Colonic mucosa (tissue), 4 donors: ENCODE results near the gene PIM3. TPM values are rescaled to one million over a fixed set of nuclear protein-coding genes. Genes with fewer than 3 reads are reported as not detected.
A peak's percentile ranks its signal among the peaks of the same experiment; 100 is the strongest.

Source experiments
- DNase-seq: peaks from one replicate; pipeline ENCODE4 v3.0.0-alpha.2; 2020
- H3K27ac ChIP-seq: fragments of 200-600 bp; one replicate; pipeline ENCODE4 v1.8.0; 2021
- H3K27me3 ChIP-seq: fragments of 200-600 bp; one replicate; pipeline ENCODE4 v1.8.0; 2021
- H3K36me3 ChIP-seq: fragments of 200-600 bp; one replicate; pipeline ENCODE4 v1.8.0; 2021
- H3K4me1 ChIP-seq: fragments of 200-600 bp; one replicate; pipeline ENCODE4 v1.8.0; 2021; ENCODE audit warnings: mild to moderate bottlenecking
- H3K4me3 ChIP-seq: fragments of 200-600 bp; one replicate; pipeline ENCODE4 v1.8.0; 2021
- H3K9ac ChIP-seq, 2 donors: one replicate each; pipeline ENCODE4 v1.7.0; 2013; ENCODE audit warnings: control low read depth in 2 of 2, low read depth in 2 of 2, low read length in 2 of 2
- H3K9me3 ChIP-seq: fragments of 200-600 bp; one replicate; pipeline ENCODE4 v1.8.0; 2021
- intact Hi-C: fragments of 100-400 bp; cut with DNase I; formaldehyde crosslinking; loops from one replicate; pipeline ENCODE4 v1.14.1; 2022
- total RNA-seq, 2 donors: library from RNA; stranded (reverse); fragmentation: NEBNext Ultra II Directional in 1 of 2; extraction: Animal tissue kit (Norgen Biotek cat#: 25700) in 1 of 2; gene quantifications; one replicate each; pipeline ENCODE4 v1.2.1, GENCODE V29; 2021
- TF ChIP-seq, protein P1 (sequence below): fragments of 200-600 bp; IDR thresholded peaks from one replicate; pipeline ENCODE4 v1.8.0; 2022; ENCODE audit warnings: antibody characterized with exemption, mild to moderate bottlenecking
- donor health status: healthy.
- donor health status: DM: no; HTN: no; CAD: no.
- donor health status: DM: no; HTN: no; CAD: no.

Gene PIM3
- total RNA-seq, 2 donors from 2014 or later: 65.6 to 74.4 TPM

DNA sequence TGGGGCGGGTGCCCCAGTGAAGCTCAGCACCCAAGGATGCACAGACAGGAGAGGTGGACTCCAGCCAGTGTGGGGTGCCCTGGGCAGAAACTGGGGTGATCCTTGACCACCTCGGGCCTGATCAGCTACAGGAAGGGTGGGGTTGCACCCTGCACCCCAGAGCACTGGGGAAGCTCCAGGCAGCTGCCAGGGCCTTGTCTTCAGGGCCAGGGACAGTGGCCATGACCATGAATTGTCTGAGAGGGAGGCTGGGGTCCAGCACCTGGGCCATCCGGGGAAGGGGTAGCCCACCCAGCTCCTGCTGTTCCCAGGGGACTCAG lies 34.4 kb downstream of the PIM3 start:
- H3K9ac ChIP-seq: no peak overlapping the region
- H3K36me3 ChIP-seq: no peaks in the 10 kb centered on the region
- no peaks in the 10 kb centered on the region for H3K9me3 ChIP-seq
- intact Hi-C loops: no loop called here
- no peak overlapping the region for H3K27ac ChIP-seq
- DNase-seq: no peak
- TF ChIP-seq, protein P1, sequence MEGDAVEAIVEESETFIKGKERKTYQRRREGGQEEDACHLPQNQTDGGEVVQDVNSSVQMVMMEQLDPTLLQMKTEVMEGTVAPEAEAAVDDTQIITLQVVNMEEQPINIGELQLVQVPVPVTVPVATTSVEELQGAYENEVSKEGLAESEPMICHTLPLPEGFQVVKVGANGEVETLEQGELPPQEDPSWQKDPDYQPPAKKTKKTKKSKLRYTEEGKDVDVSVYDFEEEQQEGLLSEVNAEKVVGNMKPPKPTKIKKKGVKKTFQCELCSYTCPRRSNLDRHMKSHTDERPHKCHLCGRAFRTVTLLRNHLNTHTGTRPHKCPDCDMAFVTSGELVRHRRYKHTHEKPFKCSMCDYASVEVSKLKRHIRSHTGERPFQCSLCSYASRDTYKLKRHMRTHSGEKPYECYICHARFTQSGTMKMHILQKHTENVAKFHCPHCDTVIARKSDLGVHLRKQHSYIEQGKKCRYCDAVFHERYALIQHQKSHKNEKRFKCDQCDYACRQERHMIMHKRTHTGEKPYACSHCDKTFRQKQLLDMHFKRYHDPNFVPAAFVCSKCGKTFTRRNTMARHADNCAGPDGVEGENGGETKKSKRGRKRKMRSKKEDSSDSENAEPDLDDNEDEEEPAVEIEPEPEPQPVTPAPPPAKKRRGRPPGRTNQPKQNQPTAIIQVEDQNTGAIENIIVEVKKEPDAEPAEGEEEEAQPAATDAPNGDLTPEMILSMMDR: no peak
- peaks cover 3% of the 10 kb centered on the region for H3K27me3 ChIP-seq
- peaks cover 9% of the 10 kb centered on the region for H3K4me1 ChIP-seq
- H3K4me3 ChIP-seq: no peak overlapping the region

DNA sequence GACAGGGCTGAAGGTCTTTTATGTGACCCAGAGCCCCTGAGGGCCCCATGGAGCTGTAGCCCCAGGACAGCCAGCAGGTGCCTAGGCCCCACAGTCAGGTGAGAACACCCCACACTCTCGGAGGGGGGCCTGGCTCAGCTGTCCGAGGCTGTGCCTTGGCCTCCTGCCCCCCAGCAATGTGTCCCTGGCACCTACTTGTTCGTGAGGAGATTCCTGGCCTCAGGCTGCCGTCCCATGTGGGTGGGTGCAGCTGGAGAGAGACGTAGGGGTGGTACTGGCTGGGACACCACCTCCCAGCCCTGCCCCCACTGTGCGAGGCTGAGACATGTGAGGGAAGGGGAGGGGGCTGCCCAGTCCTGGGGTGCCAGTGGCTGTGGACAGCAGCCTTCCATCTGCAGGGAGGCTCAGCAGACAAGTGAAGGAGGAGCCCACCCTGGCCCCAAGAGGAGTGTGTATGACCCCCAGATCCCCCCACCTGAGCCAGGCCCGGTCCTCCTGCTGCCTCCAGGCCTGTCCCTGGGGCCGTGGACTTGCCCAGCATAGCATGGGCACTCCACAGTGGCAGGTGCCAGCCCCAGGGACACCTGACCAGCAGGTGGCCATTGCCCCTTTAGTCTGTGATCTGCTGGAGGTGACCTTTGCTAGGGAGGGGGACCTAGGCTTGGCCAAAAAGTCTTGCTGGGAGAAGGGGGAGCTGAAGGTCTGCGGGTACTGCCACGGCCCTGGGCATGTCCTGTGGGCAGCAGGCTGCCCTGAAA lies 35.0 kb downstream of the PIM3 start:
- intact Hi-C loops: no loop called here
- H3K27ac ChIP-seq: no peak overlapping the region
- H3K4me1 ChIP-seq: peaks cover 9% of the 10 kb centered on the region
- no peak overlapping the region for H3K9ac ChIP-seq
- H3K4me3 ChIP-seq: no peak overlapping the region
- DNase-seq: peak; percentile 22
- H3K36me3 ChIP-seq: no peaks in the 10 kb centered on the region
- TF ChIP-seq, protein P1: no peak
- H3K9me3 ChIP-seq: no peaks in the 10 kb centered on the region
- peaks cover 7% of the 10 kb centered on the region for H3K27me3 ChIP-seq

DNA sequence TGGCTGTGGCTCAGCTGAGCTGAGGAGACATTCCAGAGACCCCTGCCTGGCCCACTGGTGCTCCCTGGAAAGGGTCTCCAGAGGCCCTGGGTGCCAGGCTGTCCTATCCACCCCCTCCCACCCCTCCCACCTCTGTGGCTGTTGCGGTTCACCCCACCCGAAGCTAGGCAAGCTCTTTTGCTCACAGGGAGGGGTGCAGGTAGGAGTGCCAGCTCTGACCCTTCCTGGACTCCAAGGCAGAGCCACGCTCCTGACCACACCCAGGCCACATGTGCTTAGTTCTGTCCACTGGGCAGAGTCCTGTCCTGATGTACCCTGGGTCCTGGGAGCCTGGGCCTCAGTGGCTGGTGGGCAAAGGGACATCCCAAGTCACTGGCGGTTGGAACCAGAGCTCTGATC lies 35.5 kb downstream of the PIM3 start:
- peak overlapping the region; percentile 67 for H3K27ac ChIP-seq
- H3K4me3 ChIP-seq: no peak overlapping the region
- H3K9me3 ChIP-seq: no peaks in the 10 kb centered on the region
- H3K4me1 ChIP-seq: peaks cover 9% of the 10 kb centered on the region
- intact Hi-C loops: no loop called here
- DNase-seq: peak; percentile 67
- H3K36me3 ChIP-seq: no peaks in the 10 kb centered on the region
- TF ChIP-seq, protein P1: no peak
- H3K27me3 ChIP-seq: peaks cover 10% of the 10 kb centered on the region
- H3K9ac ChIP-seq: no peak overlapping the region

DNA sequence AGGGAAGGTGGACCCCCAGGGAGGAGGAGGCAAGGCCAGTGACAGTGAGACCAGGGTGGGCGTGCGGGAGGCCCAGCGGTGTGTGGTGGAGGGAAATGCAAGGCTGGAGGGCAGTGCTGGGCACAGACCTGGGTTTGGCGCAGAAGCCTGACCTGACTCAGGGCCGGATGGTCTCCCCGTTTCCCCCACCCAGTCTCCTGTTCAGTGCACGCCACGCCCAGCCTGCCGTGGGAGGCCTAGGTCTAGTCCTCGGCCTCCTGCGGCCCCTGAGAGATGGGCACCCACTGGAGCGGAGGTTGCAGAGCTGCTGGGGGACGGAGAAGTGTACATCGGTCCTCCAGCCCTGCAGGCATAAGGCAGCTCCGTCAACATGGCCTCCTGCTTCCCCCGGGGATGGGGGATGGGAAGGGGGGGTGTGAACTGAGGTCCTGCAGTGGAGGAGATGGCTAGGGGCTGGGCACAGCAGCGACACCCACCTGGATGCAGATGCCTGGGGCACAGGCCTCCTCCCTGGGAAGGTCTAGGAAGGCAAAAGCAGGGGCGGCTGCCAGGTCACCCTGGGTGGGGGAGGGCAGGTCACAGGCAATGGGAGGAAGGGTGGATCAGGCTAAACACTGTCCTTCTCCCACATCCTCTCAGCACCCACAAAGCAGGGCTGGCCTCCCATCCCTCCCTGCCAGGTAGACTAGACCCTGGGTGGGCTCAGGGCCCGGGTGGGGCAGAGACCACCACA lies 36.1 kb downstream of the PIM3 start:
- Histone ChIP-seq H3K27me3 (peaks cover 10% of the 10 kb centered on the region), H3K4me1 (peaks cover 9% of the 10 kb centered on the region), H3K27ac (peak overlapping the region; percentile 67), H3K9ac (peak overlapping the region in 1 of 2 donors; percentile 4), H3K36me3 (no peaks in the 10 kb centered on the region), H3K9me3 (no peaks in the 10 kb centered on the region), H3K4me3 (no peak overlapping the region)
- intact Hi-C loops: no loop called here
- TF ChIP-seq, protein P1: no peak
- no peak for DNase-seq

DNA sequence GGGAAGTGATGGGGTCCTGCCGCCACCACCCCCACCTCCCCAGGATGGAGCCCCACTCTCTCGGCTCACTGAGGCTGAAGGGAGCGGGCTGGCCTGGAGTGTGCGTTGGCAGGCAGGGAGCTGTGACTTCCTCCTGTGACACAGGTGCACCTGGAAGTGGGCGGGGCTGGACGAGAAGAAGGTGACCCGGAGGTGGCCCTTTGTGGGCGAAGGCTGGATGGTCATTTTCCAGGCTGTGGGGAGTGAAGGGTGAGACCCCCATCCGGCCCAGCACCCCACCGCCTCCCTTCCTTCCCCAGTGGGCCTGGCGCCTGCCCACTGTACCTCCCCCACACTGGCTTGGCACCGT lies 36.7 kb downstream of the PIM3 start:
- intact Hi-C loops: no loop called here
- peaks cover 9% of the 10 kb centered on the region for H3K4me1 ChIP-seq
- H3K9ac ChIP-seq: peak overlapping the region in 1 of 2 donors; percentile 4
- peak overlapping the region; percentile 67 for H3K27ac ChIP-seq
- DNase-seq: peak; percentile 87
- no peaks in the 10 kb centered on the region for H3K9me3 ChIP-seq
- H3K4me3 ChIP-seq: no peak overlapping the region
- TF ChIP-seq, protein P1: no peak
- no peaks in the 10 kb centered on the region for H3K36me3 ChIP-seq
- peaks cover 10% of the 10 kb centered on the region for H3K27me3 ChIP-seq
